Measurements from ENCODE around the gene MLH3. TPM values are rescaled to one million over a fixed set of nuclear protein-coding genes. Genes with fewer than 3 reads are reported as not detected.

MLH3 gene
- total and polyA plus RNA-seq, 2 of the 13 experiments (the other 11 are each of a cell fraction or from before 2014, with no cell fraction given) = 14.4 to 24.8 TPM

DNA sequence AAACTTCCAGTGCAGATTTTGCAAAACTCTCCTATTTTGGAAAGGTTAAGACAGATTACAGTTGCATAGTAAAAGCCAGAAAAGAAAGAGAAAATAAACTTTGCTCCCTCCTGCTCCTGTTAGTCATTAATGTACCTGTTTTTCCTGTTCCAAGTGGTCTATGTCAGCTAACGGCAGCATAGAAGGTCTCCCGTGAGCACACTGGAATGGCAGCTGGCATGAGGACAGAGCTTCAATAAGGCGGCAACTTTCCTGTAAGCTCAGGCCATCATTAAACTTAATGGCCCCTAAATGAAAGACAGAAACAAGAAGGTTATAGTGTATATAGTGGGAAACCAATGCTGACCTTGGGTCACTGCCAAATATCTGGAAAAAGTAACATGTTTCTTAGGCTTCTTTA is 32.6 kb downstream of the MLH3 start:
- no peak overlapping the region for H2AFZ ChIP-seq (ENCODE audit: low read length)
- H4K20me1 ChIP-seq (ENCODE audit: insufficient read depth, low read length) = no peaks in the 10 kb centered on the region
- no peak for FAIRE-seq
- no peaks in the 10 kb centered on the region for H3K4me1 ChIP-seq (ENCODE audit: insufficient read depth, low read length)
- no peak overlapping the region for H3K4me3 ChIP-seq (replicated peaks in 1 of 3; ENCODE audit: insufficient read depth in 1 of 3, low read depth in 2 of 3, low read length in 3 of 3)
- no peaks in the 10 kb centered on the region for H3K79me2 ChIP-seq (ENCODE audit: insufficient read depth, low read length)
- ChIA-PET CTCF (ENCODE audit: low intra/inter-chr PET ratio, low total read pairs) (no interaction called here), POLR2A (interaction anchor here (1.1 to 1.5 kb wide), 2 partner anchors 16 to 24 kb away, joined by 3 read pairs; partner anchors contain the start of gene EIF2B2)
- in situ Hi-C loops (cut with HindIII; ENCODE audit: extremely low pct_ligation_motif_present, low pct_unique_long_range_greater_than_20kb) (no loop called here), intact Hi-C loops (cut with micrococcal nuclease; ENCODE audit: unreplicated experiment) (no loop called here)
- peaks cover 19 to 74% of the 10 kb centered on the region in 2 experiments for H3K36me3 ChIP-seq (replicated peaks in 1 of 2; ENCODE audit: control insufficient read depth in 1 of 2, insufficient read depth in 2 of 2, low read length in 2 of 2)
- no peak for DNase-seq (ENCODE audit: low spot score)
- no peak for TF ChIP-seq DMAP1 (CRISPR knock-in tag; IDR thresholded peaks at IDR 0.05)
- no peak for TF ChIP-seq KLF15 (CRISPR knock-in tag; IDR thresholded peaks at IDR 0.05; ENCODE audit: borderline replicate concordance)
- no peak for TF ChIP-seq ONECUT2 (CRISPR knock-in tag; IDR thresholded peaks at IDR 0.05)
- TF ChIP-seq SNAPC2 (CRISPR knock-in tag; IDR thresholded peaks at IDR 0.05) = no peak
- no peak for TF ChIP-seq ZNF207 (IDR thresholded peaks at IDR 0.05; ENCODE audit: borderline replicate concordance)
- TF ChIP-seq, protein P1, sequence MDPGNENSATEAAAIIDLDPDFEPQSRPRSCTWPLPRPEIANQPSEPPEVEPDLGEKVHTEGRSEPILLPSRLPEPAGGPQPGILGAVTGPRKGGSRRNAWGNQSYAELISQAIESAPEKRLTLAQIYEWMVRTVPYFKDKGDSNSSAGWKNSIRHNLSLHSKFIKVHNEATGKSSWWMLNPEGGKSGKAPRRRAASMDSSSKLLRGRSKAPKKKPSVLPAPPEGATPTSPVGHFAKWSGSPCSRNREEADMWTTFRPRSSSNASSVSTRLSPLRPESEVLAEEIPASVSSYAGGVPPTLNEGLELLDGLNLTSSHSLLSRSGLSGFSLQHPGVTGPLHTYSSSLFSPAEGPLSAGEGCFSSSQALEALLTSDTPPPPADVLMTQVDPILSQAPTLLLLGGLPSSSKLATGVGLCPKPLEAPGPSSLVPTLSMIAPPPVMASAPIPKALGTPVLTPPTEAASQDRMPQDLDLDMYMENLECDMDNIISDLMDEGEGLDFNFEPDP (CRISPR knock-in tag; conservative IDR thresholded peaks at IDR 0.05) = no peak
- TF ChIP-seq POGZ (CRISPR knock-in tag; IDR thresholded peaks at IDR 0.05) = no peak
- TF ChIP-seq, protein P2, sequence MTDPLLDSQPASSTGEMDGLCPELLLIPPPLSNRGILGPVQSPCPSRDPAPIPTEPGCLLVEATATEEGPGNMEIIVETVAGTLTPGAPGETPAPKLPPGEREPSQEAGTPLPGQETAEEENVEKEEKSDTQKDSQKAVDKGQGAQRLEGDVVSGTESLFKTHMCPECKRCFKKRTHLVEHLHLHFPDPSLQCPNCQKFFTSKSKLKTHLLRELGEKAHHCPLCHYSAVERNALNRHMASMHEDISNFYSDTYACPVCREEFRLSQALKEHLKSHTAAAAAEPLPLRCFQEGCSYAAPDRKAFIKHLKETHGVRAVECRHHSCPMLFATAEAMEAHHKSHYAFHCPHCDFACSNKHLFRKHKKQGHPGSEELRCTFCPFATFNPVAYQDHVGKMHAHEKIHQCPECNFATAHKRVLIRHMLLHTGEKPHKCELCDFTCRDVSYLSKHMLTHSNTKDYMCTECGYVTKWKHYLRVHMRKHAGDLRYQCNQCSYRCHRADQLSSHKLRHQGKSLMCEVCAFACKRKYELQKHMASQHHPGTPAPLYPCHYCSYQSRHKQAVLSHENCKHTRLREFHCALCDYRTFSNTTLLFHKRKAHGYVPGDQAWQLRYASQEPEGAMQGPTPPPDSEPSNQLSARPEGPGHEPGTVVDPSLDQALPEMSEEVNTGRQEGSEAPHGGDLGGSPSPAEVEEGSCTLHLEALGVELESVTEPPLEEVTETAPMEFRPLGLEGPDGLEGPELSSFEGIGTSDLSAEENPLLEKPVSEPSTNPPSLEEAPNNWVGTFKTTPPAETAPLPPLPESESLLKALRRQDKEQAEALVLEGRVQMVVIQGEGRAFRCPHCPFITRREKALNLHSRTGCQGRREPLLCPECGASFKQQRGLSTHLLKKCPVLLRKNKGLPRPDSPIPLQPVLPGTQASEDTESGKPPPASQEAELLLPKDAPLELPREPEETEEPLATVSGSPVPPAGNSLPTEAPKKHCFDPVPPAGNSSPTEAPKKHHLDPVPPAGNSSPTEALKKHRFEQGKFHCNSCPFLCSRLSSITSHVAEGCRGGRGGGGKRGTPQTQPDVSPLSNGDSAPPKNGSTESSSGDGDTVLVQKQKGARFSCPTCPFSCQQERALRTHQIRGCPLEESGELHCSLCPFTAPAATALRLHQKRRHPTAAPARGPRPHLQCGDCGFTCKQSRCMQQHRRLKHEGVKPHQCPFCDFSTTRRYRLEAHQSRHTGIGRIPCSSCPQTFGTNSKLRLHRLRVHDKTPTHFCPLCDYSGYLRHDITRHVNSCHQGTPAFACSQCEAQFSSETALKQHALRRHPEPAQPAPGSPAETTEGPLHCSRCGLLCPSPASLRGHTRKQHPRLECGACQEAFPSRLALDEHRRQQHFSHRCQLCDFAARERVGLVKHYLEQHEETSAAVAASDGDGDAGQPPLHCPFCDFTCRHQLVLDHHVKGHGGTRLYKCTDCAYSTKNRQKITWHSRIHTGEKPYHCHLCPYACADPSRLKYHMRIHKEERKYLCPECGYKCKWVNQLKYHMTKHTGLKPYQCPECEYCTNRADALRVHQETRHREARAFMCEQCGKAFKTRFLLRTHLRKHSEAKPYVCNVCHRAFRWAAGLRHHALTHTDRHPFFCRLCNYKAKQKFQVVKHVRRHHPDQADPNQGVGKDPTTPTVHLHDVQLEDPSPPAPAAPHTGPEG (CRISPR knock-in tag; IDR thresholded peaks at IDR 0.05) = no peak
- TF ChIP-seq ZNF7 (CRISPR knock-in tag; IDR thresholded peaks at IDR 0.05) = no peak
- TF ChIP-seq ZFP37 (CRISPR knock-in tag; IDR thresholded peaks at IDR 0.05; ENCODE audit: borderline replicate concordance) = no peak
- TF ChIP-seq RFX5 (IDR thresholded peaks at IDR 0.05; ENCODE audit: low read depth, low read length) = no peak
- TF ChIP-seq ZNF329 (CRISPR knock-in tag; IDR thresholded peaks at IDR 0.05; ENCODE audit: low read depth) = no peak
- TF ChIP-seq, protein P3, sequence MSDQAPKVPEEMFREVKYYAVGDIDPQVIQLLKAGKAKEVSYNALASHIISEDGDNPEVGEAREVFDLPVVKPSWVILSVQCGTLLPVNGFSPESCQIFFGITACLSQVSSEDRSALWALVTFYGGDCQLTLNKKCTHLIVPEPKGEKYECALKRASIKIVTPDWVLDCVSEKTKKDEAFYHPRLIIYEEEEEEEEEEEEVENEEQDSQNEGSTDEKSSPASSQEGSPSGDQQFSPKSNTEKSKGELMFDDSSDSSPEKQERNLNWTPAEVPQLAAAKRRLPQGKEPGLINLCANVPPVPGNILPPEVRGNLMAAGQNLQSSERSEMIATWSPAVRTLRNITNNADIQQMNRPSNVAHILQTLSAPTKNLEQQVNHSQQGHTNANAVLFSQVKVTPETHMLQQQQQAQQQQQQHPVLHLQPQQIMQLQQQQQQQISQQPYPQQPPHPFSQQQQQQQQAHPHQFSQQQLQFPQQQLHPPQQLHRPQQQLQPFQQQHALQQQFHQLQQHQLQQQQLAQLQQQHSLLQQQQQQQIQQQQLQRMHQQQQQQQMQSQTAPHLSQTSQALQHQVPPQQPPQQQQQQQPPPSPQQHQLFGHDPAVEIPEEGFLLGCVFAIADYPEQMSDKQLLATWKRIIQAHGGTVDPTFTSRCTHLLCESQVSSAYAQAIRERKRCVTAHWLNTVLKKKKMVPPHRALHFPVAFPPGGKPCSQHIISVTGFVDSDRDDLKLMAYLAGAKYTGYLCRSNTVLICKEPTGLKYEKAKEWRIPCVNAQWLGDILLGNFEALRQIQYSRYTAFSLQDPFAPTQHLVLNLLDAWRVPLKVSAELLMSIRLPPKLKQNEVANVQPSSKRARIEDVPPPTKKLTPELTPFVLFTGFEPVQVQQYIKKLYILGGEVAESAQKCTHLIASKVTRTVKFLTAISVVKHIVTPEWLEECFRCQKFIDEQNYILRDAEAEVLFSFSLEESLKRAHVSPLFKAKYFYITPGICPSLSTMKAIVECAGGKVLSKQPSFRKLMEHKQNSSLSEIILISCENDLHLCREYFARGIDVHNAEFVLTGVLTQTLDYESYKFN (CRISPR knock-in tag; conservative IDR thresholded peaks at IDR 0.05) = no peak
- TF ChIP-seq ZNF20 (CRISPR knock-in tag; IDR thresholded peaks at IDR 0.05) = no peak
- TF ChIP-seq ZNF790 (CRISPR knock-in tag; IDR thresholded peaks at IDR 0.05; ENCODE audit: borderline replicate concordance) = no peak
- TF ChIP-seq KLF16 (CRISPR knock-in tag; IDR thresholded peaks at IDR 0.05) = no peak
- 95% methylated on average over 3 of the region's 3 CpGs for WGBS (ENCODE audit: low lambda C conversion rate)
- no peak overlapping the region for H3K4me2 ChIP-seq (ENCODE audit: low read depth, low read length)
- no peaks in the 10 kb centered on the region for H3K9me3 ChIP-seq (ENCODE audit: low read length)
- H3K27ac ChIP-seq (ENCODE audit: extremely low read length, insufficient read depth, low read length) = no peak overlapping the region
- no TSS peak for BruUV-seq (replicated peaks)
- H3K27me3 ChIP-seq (ENCODE audit: control insufficient read depth in 1 of 2, insufficient read depth in 2 of 2, low read length in 2 of 2) = no peaks in the 10 kb centered on the region; a peak in 1 of 5 replicates
- ATAC-seq = no peak
- no peak overlapping the region for H3K9ac ChIP-seq (ENCODE audit: insufficient read depth, low read depth, low read length)

Measured in HepG2 (cell line).